WI38 (cell line): ENCODE results near the gene DUT.

Experiments
- H3K4me3 ChIP-seq: 2 replicates; pipeline ENCODE4 v1.5.1; 2011; ENCODE audit warnings: low read depth, mild to moderate bottlenecking, control low read depth, low read length
- TF ChIP-seq, protein P1 (sequence below): IDR thresholded peaks from 2 replicates; pipeline ENCODE4 v1.5.1; 2012; ENCODE audit warnings: low read depth, mild to moderate bottlenecking, control low read depth, low read length

Gene DUT

DNA sequence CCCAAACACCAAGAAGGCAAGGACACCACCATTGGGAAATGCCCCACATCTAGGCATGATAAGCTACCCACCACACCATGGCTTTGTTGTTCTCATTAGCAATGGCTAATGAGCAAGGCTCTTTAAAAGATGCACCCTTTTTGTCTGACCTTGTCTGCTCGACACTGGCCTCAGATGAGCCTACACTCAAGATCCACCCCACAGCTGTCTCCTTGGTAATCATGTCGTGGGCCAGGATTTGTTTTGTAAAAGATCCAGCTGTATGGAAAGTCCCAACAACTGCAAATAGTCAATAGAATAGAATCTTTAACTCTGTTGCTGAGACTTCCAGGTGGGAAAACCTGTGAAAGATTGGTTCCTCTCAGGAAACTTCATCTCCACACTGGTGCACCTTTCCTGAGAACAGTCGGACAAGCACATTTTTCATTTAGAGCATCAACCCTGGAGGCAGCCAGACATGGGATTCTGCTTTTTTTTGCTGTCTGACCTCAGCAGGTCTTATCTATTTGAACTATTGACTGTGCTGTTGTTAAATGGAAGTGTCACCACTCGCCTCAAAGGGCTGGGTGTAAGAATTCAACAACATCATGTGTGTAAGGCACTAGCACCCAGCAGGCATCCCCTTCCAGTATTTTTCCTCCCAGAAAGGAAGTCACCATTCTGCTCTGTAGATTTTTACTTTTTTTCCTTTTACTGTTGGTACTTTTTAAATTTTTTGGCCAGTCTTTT lies 35.5 kb downstream of the DUT start:
- H3K4me3 ChIP-seq = no peak overlapping the region
- TF ChIP-seq, protein P1, sequence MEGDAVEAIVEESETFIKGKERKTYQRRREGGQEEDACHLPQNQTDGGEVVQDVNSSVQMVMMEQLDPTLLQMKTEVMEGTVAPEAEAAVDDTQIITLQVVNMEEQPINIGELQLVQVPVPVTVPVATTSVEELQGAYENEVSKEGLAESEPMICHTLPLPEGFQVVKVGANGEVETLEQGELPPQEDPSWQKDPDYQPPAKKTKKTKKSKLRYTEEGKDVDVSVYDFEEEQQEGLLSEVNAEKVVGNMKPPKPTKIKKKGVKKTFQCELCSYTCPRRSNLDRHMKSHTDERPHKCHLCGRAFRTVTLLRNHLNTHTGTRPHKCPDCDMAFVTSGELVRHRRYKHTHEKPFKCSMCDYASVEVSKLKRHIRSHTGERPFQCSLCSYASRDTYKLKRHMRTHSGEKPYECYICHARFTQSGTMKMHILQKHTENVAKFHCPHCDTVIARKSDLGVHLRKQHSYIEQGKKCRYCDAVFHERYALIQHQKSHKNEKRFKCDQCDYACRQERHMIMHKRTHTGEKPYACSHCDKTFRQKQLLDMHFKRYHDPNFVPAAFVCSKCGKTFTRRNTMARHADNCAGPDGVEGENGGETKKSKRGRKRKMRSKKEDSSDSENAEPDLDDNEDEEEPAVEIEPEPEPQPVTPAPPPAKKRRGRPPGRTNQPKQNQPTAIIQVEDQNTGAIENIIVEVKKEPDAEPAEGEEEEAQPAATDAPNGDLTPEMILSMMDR = no peak

DNA sequence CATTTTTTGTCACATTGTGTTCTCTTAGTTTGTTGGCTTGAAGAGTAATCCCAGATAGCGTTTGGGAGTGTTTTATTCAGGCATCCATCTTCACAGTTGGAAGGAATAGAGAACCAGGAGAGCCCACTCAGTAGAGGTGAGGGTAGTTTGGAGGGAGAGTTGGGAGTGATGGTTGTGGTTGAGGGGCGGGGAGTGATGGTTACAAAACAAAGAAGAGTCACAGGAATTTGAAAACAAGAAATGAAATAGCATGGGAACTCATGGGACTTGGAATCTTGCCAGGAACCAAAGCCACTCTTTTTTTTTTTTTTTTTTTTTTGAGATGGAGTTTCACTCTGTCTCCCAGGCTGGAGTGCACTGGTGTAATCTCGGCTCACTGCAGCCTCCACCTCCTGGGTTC lies 36.3 kb downstream of the DUT start:
- TF ChIP-seq, protein P1 = no peak
- no peak overlapping the region for H3K4me3 ChIP-seq

DNA sequence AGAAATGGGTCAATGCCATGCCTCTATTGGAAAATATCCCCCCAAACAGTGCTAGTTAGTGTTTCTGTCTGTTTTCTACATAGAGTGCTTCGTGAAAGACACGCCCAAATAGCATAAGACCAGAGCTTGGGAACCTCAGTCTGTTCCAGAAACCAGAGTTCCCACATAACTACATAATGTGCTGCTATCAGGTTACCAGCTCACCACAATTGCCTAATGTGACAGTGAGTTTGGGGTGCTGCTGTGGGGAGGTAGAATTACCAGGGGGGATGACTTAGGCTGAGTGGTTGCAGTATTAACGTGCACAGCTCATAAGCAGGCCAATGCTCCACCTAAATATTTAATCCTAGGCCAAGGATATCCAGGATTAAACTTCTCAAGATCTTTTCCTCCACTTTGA lies 39.2 kb downstream of the DUT start:
- TF ChIP-seq, protein P1 = no peak
- no peak overlapping the region for H3K4me3 ChIP-seq

DNA sequence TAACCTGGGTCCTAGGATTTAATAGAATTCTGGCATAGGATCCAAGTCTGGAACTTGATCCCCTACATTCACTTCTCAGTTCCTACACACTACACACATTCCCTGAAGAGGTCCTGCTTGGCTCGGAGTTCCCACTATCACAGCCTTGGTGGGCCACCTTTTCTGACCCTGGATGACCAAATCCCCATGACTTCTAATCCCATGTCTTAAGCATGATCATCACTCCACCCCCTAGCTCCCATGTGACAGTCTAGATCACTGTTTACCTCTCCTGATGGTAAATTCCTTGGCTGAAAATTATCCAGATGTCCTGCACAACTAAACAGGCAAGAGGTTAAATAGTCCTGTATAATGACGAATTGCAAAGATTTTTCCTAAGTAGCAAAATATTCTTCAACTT lies 40.3 kb downstream of the DUT start:
- TF ChIP-seq, protein P1 = no peak
- H3K4me3 ChIP-seq = no peak overlapping the region

DNA sequence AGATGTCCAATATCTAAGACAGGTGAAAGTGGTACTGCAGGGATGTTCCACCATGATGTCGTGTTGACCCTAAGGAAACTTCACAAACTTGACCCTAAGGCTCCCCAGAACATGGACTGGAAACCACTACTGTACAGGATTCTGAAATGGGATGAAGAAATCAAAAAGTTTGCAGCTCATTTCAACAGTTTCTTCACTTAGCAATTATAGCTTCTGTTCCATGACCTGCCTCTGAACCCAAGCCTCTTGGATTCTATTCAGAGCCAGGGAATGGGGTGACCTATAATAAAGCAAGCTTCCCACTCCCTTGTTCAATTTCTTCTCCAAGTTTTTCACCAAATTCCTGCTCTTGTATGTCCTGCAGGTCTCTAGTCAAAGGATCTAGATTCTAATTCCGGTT lies 40.7 kb downstream of the DUT start:
- TF ChIP-seq, protein P1 = no peak
- no peak overlapping the region for H3K4me3 ChIP-seq

DNA sequence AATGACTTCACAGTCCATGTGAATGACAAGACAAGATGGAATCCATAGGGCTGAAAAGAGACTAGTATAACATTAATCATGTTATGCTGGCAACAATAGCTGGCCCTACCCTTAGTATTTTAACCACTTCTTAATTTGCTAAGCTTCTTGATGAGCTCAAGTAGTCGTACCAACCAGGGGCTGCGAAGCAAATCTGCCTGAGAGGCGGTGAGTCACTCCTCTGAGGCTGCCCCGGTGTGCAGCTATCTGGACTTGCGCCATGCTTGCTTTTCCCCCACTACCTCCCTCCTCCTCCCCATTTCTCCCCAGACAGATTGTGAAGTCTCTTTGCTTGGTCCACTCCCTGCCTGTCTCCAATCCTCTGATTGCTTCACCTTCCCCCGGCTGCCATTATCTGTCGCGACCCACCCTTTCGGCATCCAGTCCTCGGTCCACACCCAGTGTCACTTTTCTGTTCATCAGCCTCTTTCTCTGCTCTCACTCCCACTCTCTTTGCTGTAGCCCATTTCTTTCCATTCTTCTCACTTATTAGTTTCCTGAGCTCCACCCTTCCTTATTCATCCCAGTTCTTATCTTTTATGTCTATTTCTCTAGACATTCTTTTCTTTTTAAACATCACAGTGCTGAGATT lies 42.7 kb downstream of the DUT start:
- TF ChIP-seq, protein P1 = no peak
- H3K4me3 ChIP-seq = no peak overlapping the region

DNA sequence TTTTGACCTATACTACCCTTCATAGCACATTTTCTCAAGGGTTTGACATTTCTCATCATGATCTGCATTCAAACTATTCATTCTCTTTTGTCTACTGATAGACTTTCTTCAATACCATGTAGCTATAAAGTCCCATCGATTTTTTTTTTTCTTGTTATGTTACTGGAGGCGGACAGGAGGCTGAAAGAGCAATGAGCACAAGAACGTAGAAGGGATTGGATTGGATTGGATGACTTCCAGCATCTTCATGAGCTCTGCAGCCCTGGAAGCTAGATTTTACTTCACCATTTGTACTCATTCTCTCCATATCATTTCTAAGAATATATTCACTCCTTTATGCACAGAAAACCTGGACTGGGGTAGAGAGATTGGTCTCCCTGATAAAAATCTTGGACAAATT lies 43.2 kb downstream of the DUT start:
- TF ChIP-seq, protein P1 = no peak
- no peak overlapping the region for H3K4me3 ChIP-seq
